MCF 10A (cell line): Measurements from ENCODE around the gene SPATA20. TPM values are rescaled to one million over a fixed set of nuclear protein-coding genes. Genes with fewer than 3 reads are reported as not detected.
A peak's percentile ranks its signal among the peaks of the same experiment; 100 is the strongest.

Experiments used
- BruUV-seq: library from RNA; stranded (reverse); fragments of 400-500 nt; replicated peaks from 2 replicates; lab custom pipeline; 2021; lab: Mats Ljungman, UMichigan
- CTCF ChIA-PET: fragments of 300-600 bp; sonication (Branson Sonifier 250); formaldehyde crosslinking; extraction: SDS; loops from one replicate; lab custom pipeline; 2021; ENCODE audit warnings: antibody characterized with exemption, inconsistent platforms; lab: Yijun Ruan, JAX
- POLR2A ChIA-PET: fragments of 300-600, 350-650 bp; sonication (Branson Sonifier 250); formaldehyde crosslinking; extraction: SDS; loops from one replicate; lab custom pipeline; 2020; ENCODE audit warnings: antibody characterized with exemption, inconsistent platforms; lab: Yijun Ruan, JAX
- DNase-seq: peaks from one replicate; pipeline ENCODE4 v3.0.0-alpha.2; 2018; ENCODE audit not compliant: unreplicated experiment
- H3K27ac Mint-ChIP-seq: one replicate; pipeline ENCODE4 v1.8.0; 2022; ENCODE audit warnings: mild to moderate bottlenecking, low read depth, mixed read lengths; ENCODE audit not compliant: unreplicated experiment
- H3K27me3 Mint-ChIP-seq: one replicate; pipeline ENCODE4 v1.8.0; 2022; ENCODE audit warnings: mixed read lengths; ENCODE audit not compliant: insufficient read depth, unreplicated experiment
- H3K36me3 Mint-ChIP-seq: one replicate; pipeline ENCODE4 v1.8.0; 2022; ENCODE audit warnings: mild to moderate bottlenecking, moderate library complexity, mixed read lengths; ENCODE audit not compliant: insufficient read depth, unreplicated experiment
- H3K4me1 Mint-ChIP-seq: one replicate; pipeline ENCODE4 v1.8.0; 2022; ENCODE audit warnings: mixed read lengths; ENCODE audit not compliant: insufficient read depth, unreplicated experiment
- H3K4me3 Mint-ChIP-seq: one replicate; pipeline ENCODE4 v1.8.0; 2022; ENCODE audit warnings: mild to moderate bottlenecking, moderate library complexity, mixed read lengths; ENCODE audit not compliant: unreplicated experiment
- H3K9me3 Mint-ChIP-seq: one replicate; pipeline ENCODE4 v1.8.0; 2022; ENCODE audit warnings: mixed read lengths; ENCODE audit not compliant: unreplicated experiment
- intact Hi-C: fragments of 100-400 bp; cut with micrococcal nuclease; formaldehyde crosslinking; loops from 2 replicates; pipeline ENCODE4 v1.14.1; 2022
- total RNA-seq: library from RNA; stranded (reverse); gene quantifications from 2 replicates; pipeline ENCODE4 v1.2.3, GENCODE V29; 2022
- TF ChIP-seq, protein P1 (sequence below): fragments of 200-600 bp; IDR thresholded peaks from one replicate; pipeline ENCODE4 v1.8.0; 2022; ENCODE audit warnings: antibody characterized with exemption, mild to moderate bottlenecking; ENCODE audit not compliant: unreplicated experiment

Gene SPATA20
- total RNA-seq, 1 experiment from 2014 or later, result 35.3 TPM

DNA sequence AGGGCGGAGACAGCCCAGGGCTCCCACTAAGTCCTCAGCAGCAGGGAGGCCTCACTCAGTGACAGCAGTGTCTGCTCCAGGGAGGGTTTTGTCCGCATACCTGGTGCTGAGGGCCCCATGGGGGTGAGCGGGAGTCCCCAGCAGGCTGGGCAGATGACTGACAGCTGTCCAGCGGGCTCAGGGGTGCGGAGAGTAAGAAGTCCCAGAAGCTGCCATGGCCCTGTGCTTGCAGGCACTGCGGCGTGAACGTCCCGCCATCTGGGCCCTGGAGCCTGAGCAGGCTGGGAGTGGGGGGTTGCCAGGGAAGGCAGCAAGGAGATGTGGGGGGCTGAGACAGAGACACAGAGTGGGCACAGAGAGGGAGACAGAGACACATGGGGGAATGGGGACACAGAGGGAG lies 33.7 kb downstream of the SPATA20 start:
- H3K27ac Mint-ChIP-seq, result peak overlapping the region; percentile 61
- POLR2A ChIA-PET, result no interaction called here
- H3K9me3 Mint-ChIP-seq, result no peaks in the 10 kb centered on the region
- H3K27me3 Mint-ChIP-seq, result peaks cover 65% of the 10 kb centered on the region
- no peaks in the 10 kb centered on the region for H3K36me3 Mint-ChIP-seq
- TF ChIP-seq, protein P1, sequence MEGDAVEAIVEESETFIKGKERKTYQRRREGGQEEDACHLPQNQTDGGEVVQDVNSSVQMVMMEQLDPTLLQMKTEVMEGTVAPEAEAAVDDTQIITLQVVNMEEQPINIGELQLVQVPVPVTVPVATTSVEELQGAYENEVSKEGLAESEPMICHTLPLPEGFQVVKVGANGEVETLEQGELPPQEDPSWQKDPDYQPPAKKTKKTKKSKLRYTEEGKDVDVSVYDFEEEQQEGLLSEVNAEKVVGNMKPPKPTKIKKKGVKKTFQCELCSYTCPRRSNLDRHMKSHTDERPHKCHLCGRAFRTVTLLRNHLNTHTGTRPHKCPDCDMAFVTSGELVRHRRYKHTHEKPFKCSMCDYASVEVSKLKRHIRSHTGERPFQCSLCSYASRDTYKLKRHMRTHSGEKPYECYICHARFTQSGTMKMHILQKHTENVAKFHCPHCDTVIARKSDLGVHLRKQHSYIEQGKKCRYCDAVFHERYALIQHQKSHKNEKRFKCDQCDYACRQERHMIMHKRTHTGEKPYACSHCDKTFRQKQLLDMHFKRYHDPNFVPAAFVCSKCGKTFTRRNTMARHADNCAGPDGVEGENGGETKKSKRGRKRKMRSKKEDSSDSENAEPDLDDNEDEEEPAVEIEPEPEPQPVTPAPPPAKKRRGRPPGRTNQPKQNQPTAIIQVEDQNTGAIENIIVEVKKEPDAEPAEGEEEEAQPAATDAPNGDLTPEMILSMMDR, result no peak
- H3K4me3 Mint-ChIP-seq, result no peak overlapping the region
- no TSS peak for BruUV-seq
- no peaks in the 10 kb centered on the region for H3K4me1 Mint-ChIP-seq
- CTCF ChIA-PET, result no interaction called here
- intact Hi-C loops, result no loop called here
- DNase-seq, result no peak

- ChIA-PET CTCF (no interaction called here), POLR2A (no interaction called here)
- BruUV-seq, result no TSS peak
- H3K4me3 Mint-ChIP-seq, result no peak overlapping the region
- H3K9me3 Mint-ChIP-seq, result no peaks in the 10 kb centered on the region
- H3K36me3 Mint-ChIP-seq, result no peaks in the 10 kb centered on the region
- DNase-seq, result no peak
- H3K27ac Mint-ChIP-seq, result peak overlapping the region; percentile 61
- H3K27me3 Mint-ChIP-seq, result peaks cover 65% of the 10 kb centered on the region
- TF ChIP-seq, protein P1, result no peak
- no peaks in the 10 kb centered on the region for H3K4me1 Mint-ChIP-seq
- intact Hi-C loops, result no loop called here
Observed at GRCh38 chr17:50581316-50581715, 34.3 kb downstream of the SPATA20 start.

GRCh38 chr17:50582741-50583140 lies 35.8 kb downstream of the SPATA20 start:
- H3K4me3 Mint-ChIP-seq, result no peak overlapping the region
- H3K36me3 Mint-ChIP-seq, result no peaks in the 10 kb centered on the region
- DNase-seq, result no peak
- H3K4me1 Mint-ChIP-seq, result no peaks in the 10 kb centered on the region
- intact Hi-C loops, result no loop called here
- ChIA-PET CTCF (no interaction called here), POLR2A (interaction anchor here (0.5 kb wide), 1 partner anchor 377 kb away, joined by 3 read pairs; no protein-coding TSS in a partner anchor)
- no TSS peak for BruUV-seq
- H3K27me3 Mint-ChIP-seq, result peaks cover 62% of the 10 kb centered on the region
- TF ChIP-seq, protein P1, result no peak
- no peak overlapping the region for H3K27ac Mint-ChIP-seq
- no peaks in the 10 kb centered on the region for H3K9me3 Mint-ChIP-seq

GRCh38 chr17:50583641-50584040 lies 36.7 kb downstream of the SPATA20 start:
- intact Hi-C loops, result no loop called here
- DNase-seq, result no peak
- Mint-ChIP-seq H3K27me3 (peaks cover 53% of the 10 kb centered on the region), H3K36me3 (no peaks in the 10 kb centered on the region), H3K4me1 (peaks cover 2% of the 10 kb centered on the region), H3K9me3 (no peaks in the 10 kb centered on the region), H3K4me3 (no peak overlapping the region), H3K27ac (no peak overlapping the region)
- ChIA-PET POLR2A (no interaction called here), CTCF (interaction anchor here (0.6 kb wide), 2 partner anchors 131 to 381 kb away, joined by 3 read pairs; no protein-coding TSS in a partner anchor)
- TF ChIP-seq, protein P1, result no peak
- BruUV-seq, result no TSS peak
